B cell (primary cell): ENCODE data around the gene OXNAD1. TPM values are rescaled to one million over a fixed set of nuclear protein-coding genes. Genes with fewer than 3 reads are reported as not detected.

Experiments used
- ATAC-seq: fragments of 200-7000 bp; cut with Tn5 transposase; one replicate; pipeline ENCODE4 v1.10.0; 2021; ENCODE audit warnings: low read depth, mild to moderate bottlenecking, moderate number of reproducible peaks, moderate library complexity
- CTCF ChIA-PET: fragments of 350-600 bp; sonication (Branson Sonifier 250); formaldehyde crosslinking; loops from one replicate; lab custom pipeline; 2021; ENCODE audit warnings: antibody characterized with exemption, inconsistent platforms; lab: Charles Lee
- POLR2A ChIA-PET: fragments of 350-600 bp; sonication (Branson Sonifier 250); formaldehyde crosslinking; loops from one replicate; lab custom pipeline; 2021; ENCODE audit warnings: antibody characterized with exemption; lab: Charles Lee
- DNase-seq: peaks from one replicate; pipeline ENCODE4 v3.0.0; 2013
- H2AFZ ChIP-seq: 2 replicates; pipeline ENCODE4 v1.6.1; 2012; ENCODE audit warnings: mild to moderate bottlenecking, low read depth, low read length; ENCODE audit not compliant: insufficient read depth, poor library complexity, severe bottlenecking
- H3K27ac ChIP-seq, 2 donors: 1 replicate in 1 of 2; 2 replicates in 1 of 2; pipeline ENCODE4 v1.5.1; 2012 to 2013; ENCODE audit warnings: low read length in 2 of 2, mild to moderate bottlenecking in 2 of 2, moderate library complexity in 1 of 2
- H3K27me3 ChIP-seq, 4 experiments: fragments of 200-600 bp in 1 of 4; sonication (generic) in 1 of 4; replicated peaks in 1 of 4; 1 replicate in 2 of 4; 2 replicates in 2 of 4; pipeline versions ENCODE4 v1.6.1 to v1.7.0; 2013 to 2016; ENCODE audit warnings: low read length in 3 of 4, mild to moderate bottlenecking in 2 of 4, mixed read lengths in 1 of 4, moderate library complexity in 1 of 4; ENCODE audit not compliant: insufficient read depth in 4 of 4, control insufficient read depth in 3 of 4; ENCODE audit errors: control extremely low read depth in 1 of 4
- H3K36me3 ChIP-seq, 2 experiments: replicated peaks in 1 of 2; 1 replicate in 1 of 2; 2 replicates in 1 of 2; pipeline versions ENCODE4 v1.6.1 to v1.7.1; 2013; ENCODE audit warnings: low read length in 1 of 2; ENCODE audit not compliant: insufficient read depth in 2 of 2, control insufficient read depth in 1 of 2; ENCODE audit errors: control extremely low read depth in 1 of 2, extremely low read depth in 1 of 2
- H3K4me1 ChIP-seq, 2 donors: fragments of 200-600 bp in 1 of 2; sonication (generic) in 1 of 2; 1 replicate in 1 of 2; 2 replicates in 1 of 2; pipeline versions ENCODE4 v1.5.1 to v1.6.1; 2013 to 2017; ENCODE audit warnings: low read length in 2 of 2; ENCODE audit not compliant: control insufficient read depth in 2 of 2, insufficient read depth in 2 of 2
- H3K4me2 ChIP-seq: replicated peaks from 2 replicates; pipeline ENCODE3; 2012; ENCODE audit warnings: mild to moderate bottlenecking, low read depth, low read length; ENCODE audit not compliant: poor library complexity, severe bottlenecking
- H3K4me3 ChIP-seq, 5 experiments: fragments of 200-600 bp in 1 of 5; sonication (generic) in 1 of 5; 1 replicate in 3 of 5; 2 replicates in 2 of 5; pipeline versions ENCODE4 v1.5.1 to v1.7.0; 2011 to 2016; ENCODE audit warnings: low read length in 4 of 5, mild to moderate bottlenecking in 4 of 5, low read depth in 2 of 5, control low read depth in 1 of 5, moderate library complexity in 1 of 5; ENCODE audit not compliant: insufficient read depth in 1 of 5; ENCODE audit errors: control extremely low read depth in 1 of 5, extremely low read depth in 1 of 5
- H3K79me2 ChIP-seq: fragments of 200-600 bp; sonication (generic); one replicate; pipeline ENCODE4 v1.6.0; 2016; ENCODE audit warnings: low read length; ENCODE audit not compliant: control insufficient read depth, insufficient read depth
- H3K9ac ChIP-seq: fragments of 200-600 bp; sonication (generic); 2 replicates; pipeline ENCODE4 v1.6.1; 2017; ENCODE audit warnings: mild to moderate bottlenecking, low read length, moderate library complexity
- H3K9me3 ChIP-seq, 3 donors: one replicate each; pipeline versions ENCODE4 v1.6.1 to v1.7.1; 2013; ENCODE audit warnings: low read length in 2 of 3; ENCODE audit not compliant: control insufficient read depth in 2 of 3, insufficient read depth in 1 of 3; ENCODE audit errors: control extremely low read depth in 1 of 3
- H4K20me1 ChIP-seq: 2 replicates; pipeline ENCODE4 v1.6.0; 2012; ENCODE audit warnings: mild to moderate bottlenecking, low read length; ENCODE audit not compliant: insufficient read depth, control insufficient read depth, poor library complexity, severe bottlenecking
- H3K27ac Mint-ChIP-seq: one replicate; pipeline ENCODE4 v1.8.0; 2021; ENCODE audit warnings: mixed read lengths
- H3K27me3 Mint-ChIP-seq: one replicate; pipeline ENCODE4 v1.8.0; 2021; ENCODE audit warnings: mixed read lengths
- H3K4me1 Mint-ChIP-seq: one replicate; pipeline ENCODE4 v1.8.0; 2021; ENCODE audit warnings: mixed read lengths
- H3K4me3 Mint-ChIP-seq: one replicate; pipeline ENCODE4 v1.8.0; 2021; ENCODE audit warnings: mixed read lengths
- H3K9me3 Mint-ChIP-seq: one replicate; pipeline ENCODE4 v1.8.0; 2022; ENCODE audit warnings: mixed read lengths; ENCODE audit not compliant: insufficient read depth
- CTCF ChIP-seq: fragments of 200-600 bp; IDR thresholded peaks from one replicate; pipeline ENCODE4 v1.8.0; 2022; ENCODE audit warnings: antibody characterized with exemption, mild to moderate bottlenecking
- EZH2 ChIP-seq: IDR thresholded peaks from 2 replicates; pipeline ENCODE4 v1.6.1; 2012; ENCODE audit warnings: borderline replicate concordance, low read depth, mild to moderate bottlenecking, moderate library complexity, low read length; ENCODE audit not compliant: insufficient read depth, poor library complexity, severe bottlenecking
- WGBS: methylation state at CpG from one replicate; pipeline ENCODE4 v1.1.5; 2013; ENCODE audit warnings: missing lambda C conversion rate; ENCODE audit not compliant: insufficient coverage; 5-methylcytosine and 5-hydroxymethylcytosine counted together
- intact Hi-C: fragments of 100-400 bp; cut with micrococcal nuclease; formaldehyde crosslinking; loops from one replicate; pipeline ENCODE4 v1.10.0; 2022
- polyA plus RNA-seq: library from polyadenylated mRNA; depleted of rRNA; stranded (reverse); fragments of >200 nt; gene quantifications from 2 replicates; pipeline ENCODE4 v1.2.3, GENCODE V29; 2012
- total RNA-seq, 2 donors: library from RNA; stranded (reverse); fragments of 120-200 nt in 1 of 2; gene quantifications; 1 replicate in 1 of 2; 2 replicates in 1 of 2; pipeline versions ENCODE4 v1.2.3 to v1.2.4, GENCODE V29; 2013 to 2022

Gene OXNAD1
- total and polyA plus RNA-seq, 2 donors (not counting 1 experiment from before 2014, with no cell fraction given) = 4.0 to 12.3 TPM

GRCh38 chr3:16334909-16335308 lies 69.9 kb downstream of the OXNAD1 start:
- H3K4me2 ChIP-seq = no peak overlapping the region
- peaks cover 19 to 22% of the 10 kb centered on the region in 2 donors for H3K4me1 ChIP-seq
- no peak for ATAC-seq
- H3K9ac ChIP-seq = no peak overlapping the region
- Mint-ChIP-seq H3K27ac (no peak overlapping the region), H3K27me3 (no peaks in the 10 kb centered on the region), H3K4me3 (no peak overlapping the region), H3K4me1 (peaks cover 24% of the 10 kb centered on the region), H3K9me3 (peaks cover 6% of the 10 kb centered on the region)
- DNase-seq = no peak
- H3K27me3 ChIP-seq = no peaks in the 10 kb centered on the region
- ChIA-PET POLR2A (no interaction called here), CTCF (no interaction called here)
- intact Hi-C loops = no loop called here
- no peak overlapping the region for H2AFZ ChIP-seq
- peaks cover 0 to 10% (median 8%) of the 10 kb centered on the region in 3 donors for H3K9me3 ChIP-seq
- TF ChIP-seq EZH2 (no peak), CTCF (no peak)
- peaks cover 68% of the 10 kb centered on the region for H3K79me2 ChIP-seq
- H3K4me3 ChIP-seq = no peak overlapping the region
- H3K27ac ChIP-seq = no peak overlapping the region
- H4K20me1 ChIP-seq = peaks cover 21% of the 10 kb centered on the region
- 72% methylated on average over 4 of the region's 4 CpGs for WGBS
- peaks cover 6 to 40% of the 10 kb centered on the region in 2 experiments for H3K36me3 ChIP-seq

- ChIA-PET POLR2A (no interaction called here), CTCF (no interaction called here)
- H3K9me3 ChIP-seq = peaks cover 0 to 10% (median 8%) of the 10 kb centered on the region in 3 donors
- no peak overlapping the region for H3K27ac ChIP-seq
- H3K4me1 ChIP-seq = peaks cover 19 to 23% of the 10 kb centered on the region in 2 donors
- Mint-ChIP-seq H3K4me1 (peaks cover 28% of the 10 kb centered on the region), H3K27ac (no peak overlapping the region), H3K27me3 (no peaks in the 10 kb centered on the region), H3K4me3 (no peak overlapping the region), H3K9me3 (peaks cover 6% of the 10 kb centered on the region)
- WGBS = no CpG with 5 or more reads among the region's 5 CpGs
- no peak for TF ChIP-seq EZH2
- no peak for TF ChIP-seq CTCF
- H2AFZ ChIP-seq = no peak overlapping the region
- no peak overlapping the region for H3K4me2 ChIP-seq
- no peak for ATAC-seq
- peaks cover 72% of the 10 kb centered on the region for H3K79me2 ChIP-seq
- no peak for DNase-seq
- intact Hi-C loops = no loop called here
- H3K4me3 ChIP-seq = no peak overlapping the region
- H4K20me1 ChIP-seq = peaks cover 25% of the 10 kb centered on the region
- no peak overlapping the region for H3K9ac ChIP-seq
- H3K36me3 ChIP-seq = peaks cover 6 to 38% of the 10 kb centered on the region in 2 experiments
- H3K27me3 ChIP-seq = no peaks in the 10 kb centered on the region
These were observed 70.3 kb downstream of the OXNAD1 start for GRCh38 chr3:16335333-16335732.
